Endothelial cell of umbilical vein (primary cell): ENCODE results near the gene HEXIM2. TPM values are rescaled to one million over a fixed set of nuclear protein-coding genes. Genes with fewer than 3 reads are reported as not detected.

Experiments used
- BruUV-seq: library from RNA; stranded (reverse); fragments of 400-500 nt; replicated peaks from 2 replicates; lab custom pipeline; 2021; lab: Mats Ljungman, UMichigan
- CTCF ChIA-PET: fragments of 300-600, 350-600 bp; sonication (Branson Sonifier 250); formaldehyde crosslinking; loops from one replicate; lab custom pipeline; 2021; ENCODE audit warnings: antibody characterized with exemption, inconsistent platforms; lab: Charles Lee
- POLR2A ChIA-PET: fragments of 300-600, 350-600 bp; sonication (Branson Sonifier 250); formaldehyde crosslinking; loops from one replicate; lab custom pipeline; 2021; ENCODE audit warnings: antibody characterized with exemption, inconsistent platforms; lab: Charles Lee
- DNase-seq: peaks from one replicate; pipeline ENCODE4 v3.0.0-alpha.2; 2011; ENCODE audit warnings: low read depth, low spot score
- FAIRE-seq: peaks from 2 replicates; lab custom pipeline; 2011; peaks lifted over from hg19 to GRCh38; lab: Jason Lieb, UNC
- H2AFZ ChIP-seq: 2 replicates; pipeline ENCODE4 v1.6.0; 2012; ENCODE audit warnings: low read depth, low read length, control low read depth, inconsistent platforms
- H3K27ac ChIP-seq: 2 replicates; pipeline ENCODE4 v1.5.1; 2011; ENCODE audit warnings: low read depth, mild to moderate bottlenecking, control low read depth, low read length, moderate library complexity; ENCODE audit not compliant: insufficient read depth
- H3K27me3 ChIP-seq, 2 experiments: 2 replicates each; pipeline versions ENCODE4 v1.6.0 to v1.6.1; 2011; ENCODE audit warnings: low read length in 2 of 2, mixed read lengths in 1 of 2; ENCODE audit not compliant: control insufficient read depth in 2 of 2, insufficient read depth in 2 of 2
- H3K36me3 ChIP-seq, 2 experiments: 2 replicates in 1 of 2; 3 replicates in 1 of 2; pipeline ENCODE4 v1.5.1; 2011; ENCODE audit warnings: low read length in 2 of 2, mild to moderate bottlenecking in 1 of 2, moderate library complexity in 1 of 2; ENCODE audit not compliant: control insufficient read depth in 2 of 2, insufficient read depth in 2 of 2; ENCODE audit errors: extremely low read depth in 1 of 2
- H3K4me1 ChIP-seq: 3 replicates; pipeline ENCODE4 v1.5.1; 2011; ENCODE audit warnings: mild to moderate bottlenecking, low read length; ENCODE audit not compliant: control insufficient read depth, insufficient read depth; ENCODE audit errors: extremely low read depth
- H3K4me2 ChIP-seq: 2 replicates; pipeline ENCODE4 v1.6.1; 2011; ENCODE audit warnings: low read length, control low read depth, mixed read lengths; ENCODE audit not compliant: insufficient read depth
- H3K4me3 ChIP-seq, 3 experiments: fragments of 200-600 bp in 1 of 3; sonication (generic), shearing (Covaris generic) in 1 of 3; replicated peaks in 1 of 3; 2 replicates each; pipeline ENCODE4 v1.5.1; 2011 to 2016; ENCODE audit warnings: control low read depth in 3 of 3, low read length in 3 of 3, mild to moderate bottlenecking in 2 of 3, inconsistent platforms in 1 of 3, low read depth in 1 of 3, moderate library complexity in 1 of 3; ENCODE audit not compliant: insufficient read depth in 1 of 3
- H3K79me2 ChIP-seq: 2 replicates; pipeline ENCODE4 v1.6.0; 2012; ENCODE audit warnings: low read length, inconsistent platforms; ENCODE audit not compliant: control insufficient read depth, insufficient read depth
- H3K9ac ChIP-seq: replicated peaks from 2 replicates; pipeline ENCODE3; 2011; ENCODE audit warnings: low read length, control low read depth; ENCODE audit not compliant: insufficient read depth; ENCODE audit errors: extremely low read depth
- H3K9me1 ChIP-seq: replicated peaks from 3 replicates; pipeline ENCODE4 v1.6.0; 2011; ENCODE audit warnings: mild to moderate bottlenecking, low read length; ENCODE audit not compliant: control insufficient read depth, insufficient read depth; ENCODE audit errors: extremely low read depth
- H3K9me3 ChIP-seq: replicated peaks from 2 replicates; pipeline ENCODE4 v1.5.1; 2012; ENCODE audit warnings: low read length, inconsistent platforms; ENCODE audit not compliant: control insufficient read depth, insufficient read depth
- H4K20me1 ChIP-seq: replicated peaks from 2 replicates; pipeline ENCODE3; 2011; ENCODE audit warnings: mild to moderate bottlenecking, low read length; ENCODE audit not compliant: control insufficient read depth, insufficient read depth; ENCODE audit errors: extremely low read depth
- FOS ChIP-seq: IDR thresholded peaks from 2 replicates; pipeline ENCODE4 v1.6.1; 2011; ENCODE audit warnings: mild to moderate bottlenecking, low read length, moderate library complexity, borderline replicate concordance; ENCODE audit not compliant: insufficient read depth
- JUN ChIP-seq: IDR thresholded peaks from 2 replicates; pipeline ENCODE4 v1.6.1; 2011; ENCODE audit warnings: borderline replicate concordance, low read depth; ENCODE audit not compliant: insufficient read length, insufficient read depth
- POLR2A ChIP-seq: IDR thresholded peaks from 2 replicates; pipeline ENCODE4 v1.6.1; 2012; ENCODE audit warnings: low read depth, mild to moderate bottlenecking, control low read depth, low read length
- dilution Hi-C: fragments of 300-500 bp; cut with MboI; formaldehyde crosslinking; loops from one replicate; pipeline ENCODE4 v1.15.0; 2019; ENCODE audit warnings: low sequenced_read_pairs; ENCODE audit not compliant: extremely low pct_ligation_motif_present
- intact Hi-C: fragments of 100-400 bp; cut with micrococcal nuclease; formaldehyde crosslinking; loops from one replicate; pipeline ENCODE4 v1.10.0; 2022
- polyA plus RNA-seq, 4 experiments: library from polyadenylated mRNA; depleted of rRNA in 3 of 4; stranded (reverse) in 3 of 4; unstranded in 1 of 4; fragments of >200 nt; gene quantifications; 2 replicates each; pipeline versions ENCODE4 v1.2.1 to v1.2.3, GENCODE V29; 2011 to 2012; ENCODE audit warnings: missing spikeins in 1 of 4
- total RNA-seq: library from RNA; stranded (reverse); gene quantifications from 2 replicates; pipeline ENCODE4 v1.2.3, GENCODE V29; 2021

The HEXIM2 gene
- total and polyA plus RNA-seq, 2 donors (not counting 3 experiments of a cell fraction or from before 2014, with no cell fraction given), result 2.9 to 3.8 TPM

DNA sequence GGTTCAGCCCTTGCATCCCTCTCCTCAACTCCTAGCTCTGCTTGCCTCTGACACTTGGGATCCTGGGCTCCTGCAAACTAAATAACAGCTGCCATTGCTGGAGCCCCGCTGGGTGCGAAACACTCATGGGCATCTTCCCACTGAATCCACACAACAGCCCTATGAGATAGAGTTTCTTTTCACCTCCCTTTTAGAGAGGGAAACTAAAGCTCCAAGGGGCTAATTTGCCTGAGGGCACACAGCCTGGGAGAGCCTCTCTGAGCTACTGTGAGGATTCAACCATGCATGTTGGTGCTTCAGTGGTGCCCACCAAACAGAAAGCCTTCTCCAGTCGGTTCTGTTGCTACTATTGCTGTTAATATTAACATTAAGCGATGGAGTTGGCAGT is 22.1 kb upstream of the HEXIM2 start:
- Histone ChIP-seq H3K4me3 (no peak overlapping the region), H3K79me2 (no peaks in the 10 kb centered on the region), H3K9me1 (no peaks in the 10 kb centered on the region), H3K27ac (no peak overlapping the region), H2AFZ (no peak overlapping the region), H3K4me1 (peaks cover 5% of the 10 kb centered on the region), H3K36me3 (no peaks in the 10 kb centered on the region), H3K4me2 (no peak overlapping the region), H3K9ac (no peak overlapping the region), H4K20me1 (no peaks in the 10 kb centered on the region), H3K27me3 (no peaks in the 10 kb centered on the region), H3K9me3 (no peaks in the 10 kb centered on the region)
- FAIRE-seq, result no peak
- intact Hi-C loops (no loop called here), dilution Hi-C loops (no loop called here)
- no peak for DNase-seq
- ChIA-PET POLR2A (interaction anchor here (0.6 to 1.6 kb wide), 4 partner anchors 10 to 1038 kb away, joined by 3 to 17 read pairs (median 4); partner anchors contain the start of genes HEXIM1 and HEXIM2), CTCF (interaction anchor here (1.2 to 1.5 kb wide), 4 partner anchors 10 to 96 kb away, joined by 4 to 9 read pairs (median 7); no protein-coding TSS in a partner anchor)
- BruUV-seq, result no TSS peak
- no peak for TF ChIP-seq JUN
- TF ChIP-seq POLR2A, result no peak

DNA sequence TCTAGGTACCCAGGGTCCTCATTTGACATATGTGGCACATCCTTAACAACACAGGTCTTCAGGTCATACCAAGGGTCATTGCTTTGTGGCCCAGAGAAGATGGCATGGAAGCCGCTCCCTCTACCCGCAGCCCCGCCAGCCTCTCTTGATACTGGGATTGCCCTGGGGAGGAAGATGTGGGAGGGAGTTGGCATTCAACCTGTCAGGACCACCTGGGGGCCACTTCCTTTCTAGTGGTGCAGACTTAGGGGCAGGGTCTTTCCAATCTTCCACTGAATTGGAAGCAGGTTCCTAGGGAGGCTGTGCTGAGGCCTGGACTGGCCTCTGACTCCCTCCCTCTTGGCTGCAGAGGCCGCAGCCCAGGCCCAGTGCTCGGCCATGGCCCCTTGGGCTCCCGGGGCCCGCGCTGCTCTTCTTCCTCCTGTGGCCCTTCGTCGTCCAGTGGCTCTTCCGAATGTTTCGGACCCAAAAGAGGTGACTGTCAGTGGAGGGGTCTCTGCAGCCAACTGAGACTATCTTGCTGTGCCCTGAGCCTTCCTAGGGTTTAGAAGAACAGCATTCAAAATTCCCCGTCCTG is 18.5 kb upstream of the HEXIM2 start:
- no peak overlapping the region for H3K27ac ChIP-seq
- no peak overlapping the region for H3K4me3 ChIP-seq
- H3K4me1 ChIP-seq, result peaks cover 6% of the 10 kb centered on the region
- H3K4me2 ChIP-seq, result no peak overlapping the region
- H3K79me2 ChIP-seq, result no peaks in the 10 kb centered on the region
- intact Hi-C loops, result loop anchor here (10.0 kb wide), 1 partner anchor 232 kb away; no protein-coding TSS in a partner anchor
- FAIRE-seq (no peak), DNase-seq (no peak)
- TF ChIP-seq JUN (no peak), FOS (no peak)
- POLR2A ChIA-PET, result no interaction called here
- H2AFZ ChIP-seq, result no peak overlapping the region
- H3K27me3 ChIP-seq, result no peaks in the 10 kb centered on the region
- dilution Hi-C loops, result no loop called here
- no peaks in the 10 kb centered on the region for H3K36me3 ChIP-seq
- H4K20me1 ChIP-seq, result no peaks in the 10 kb centered on the region
- no peak overlapping the region for H3K9ac ChIP-seq
- CTCF ChIA-PET, result interaction anchor here (2.5 to 10.4 kb wide), 2 partner anchors 7 to 55 kb away, joined by 9 to 393 read pairs; partner anchors contain the start of gene ACBD4
- BruUV-seq, result no TSS peak
- no peaks in the 10 kb centered on the region for H3K9me1 ChIP-seq
- no peaks in the 10 kb centered on the region for H3K9me3 ChIP-seq
